Stimulated activated CD8-positive, alpha-beta memory T cell treated with anti-CD3 and anti-CD28 coated beads, Interleukin-4, amount 100 ng/mL, for 4 hours (primary cell): ENCODE data around the gene MYMK.
A peak's percentile ranks its signal among the peaks of the same experiment; 100 is the strongest.

Source experiments
- DNase-seq, 2 donors: peaks; one replicate each; pipeline ENCODE4 v3.0.0-alpha.2; 2020; ENCODE audit warnings: low read depth in 2 of 2, low spot score in 1 of 2

MYMK gene

DNA sequence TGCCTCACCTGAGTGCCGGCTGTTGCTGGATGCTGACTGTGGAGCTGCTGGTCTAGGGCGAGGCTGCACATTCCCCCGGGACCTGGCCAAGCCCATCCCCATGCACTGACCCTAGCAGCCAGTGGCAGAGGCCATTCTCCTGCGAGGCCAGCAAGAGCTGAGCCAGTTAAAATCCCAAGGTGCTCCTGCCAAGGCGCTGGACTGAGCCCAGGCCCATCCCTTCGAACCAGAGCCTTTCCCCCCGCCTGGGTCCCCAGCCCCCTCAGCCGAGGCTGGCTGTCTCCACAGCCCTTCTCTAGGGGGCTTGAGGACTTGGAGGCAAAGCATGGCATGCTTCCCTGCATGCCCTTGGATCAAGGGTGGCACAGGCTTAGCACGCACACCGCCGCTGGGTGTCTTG is 11.3 kb upstream of the MYMK start:
- DNase-seq: no peak

DNA sequence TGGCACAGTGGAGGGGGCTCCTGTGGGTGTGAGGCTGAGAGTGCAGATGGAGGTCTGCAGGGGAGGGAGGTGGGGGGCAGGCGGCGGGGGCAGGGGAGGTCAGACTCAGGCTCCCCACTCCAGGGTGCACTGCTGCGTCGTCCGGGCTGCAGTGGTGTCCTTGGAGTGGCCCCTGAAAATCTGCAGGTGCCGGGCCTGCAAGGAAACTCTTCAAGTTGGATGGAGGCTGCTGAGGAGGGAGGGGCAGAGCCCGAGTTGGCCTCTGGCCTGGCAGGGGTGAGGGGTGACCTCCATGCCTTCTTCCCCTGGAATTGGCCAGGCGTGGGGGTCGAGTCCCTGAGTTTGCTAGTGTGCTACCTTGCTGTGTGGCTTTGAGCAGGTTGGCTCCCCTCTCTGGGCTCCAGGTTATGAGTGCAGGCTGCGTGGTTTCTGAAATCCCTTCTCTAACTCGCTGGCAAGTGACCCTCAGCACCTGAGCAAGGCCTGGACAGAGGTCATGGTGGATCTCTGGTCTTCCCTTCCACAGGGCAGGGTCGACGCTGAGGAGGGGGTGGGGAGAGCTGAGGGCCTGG is 10.6 kb upstream of the MYMK start:
- no peak for DNase-seq

DNA sequence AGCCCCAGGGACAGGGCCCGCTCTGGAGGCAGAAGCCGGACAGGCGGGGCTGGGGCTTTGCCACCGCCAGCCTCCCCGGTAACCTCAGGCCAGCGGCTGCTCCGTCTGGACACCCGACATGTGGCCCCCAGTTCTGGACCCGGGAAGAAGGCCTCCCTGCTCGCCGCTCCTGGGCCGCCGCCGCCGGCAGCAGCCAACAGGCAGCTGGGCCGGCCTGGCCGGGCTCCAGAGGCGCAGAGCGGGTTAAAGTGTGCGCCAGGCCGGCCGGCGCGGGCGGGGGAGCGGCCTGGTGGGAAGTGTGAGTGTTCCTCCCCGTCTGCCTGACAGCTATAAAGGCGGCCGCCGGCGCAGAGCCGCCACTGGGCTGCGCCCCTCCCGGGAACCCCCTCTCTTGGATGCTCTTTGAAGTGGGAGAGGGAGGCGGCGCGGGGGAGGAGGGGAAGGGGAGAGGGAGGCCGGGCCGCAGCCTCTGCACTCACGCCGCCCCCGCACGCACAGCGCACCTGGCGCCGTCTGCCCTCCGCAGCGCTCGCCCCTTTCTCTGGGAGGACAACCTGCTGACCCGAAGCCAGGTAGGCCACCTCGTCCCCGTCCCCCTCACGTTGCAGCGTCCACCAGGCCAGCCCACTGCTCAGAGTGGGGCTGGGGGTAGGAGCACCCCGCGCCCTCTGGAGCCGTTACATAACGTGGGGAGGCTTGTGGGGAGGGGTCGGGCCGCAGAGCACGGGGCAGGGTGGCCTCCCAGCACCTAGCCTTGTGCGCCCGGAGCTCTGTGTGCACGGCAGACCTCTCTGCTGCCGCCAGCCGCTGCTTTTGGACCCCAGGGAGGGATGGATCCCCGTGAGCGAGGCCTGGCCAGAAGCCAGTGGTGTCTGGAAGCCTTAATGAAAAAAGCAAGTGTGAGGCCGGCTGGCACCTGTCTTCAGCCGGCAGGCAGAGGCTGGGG is 9.9 kb upstream of the MYMK start, which contains the start of gene ADAMTSL2:
Gene ADAMTSL2 (plus strand): TSS at position 359 of the 946 bp plus-strand sequence. CDS start 2,009 bp downstream, outside the sequence.
- DNase-seq: peak; percentile 14 to 59

DNA sequence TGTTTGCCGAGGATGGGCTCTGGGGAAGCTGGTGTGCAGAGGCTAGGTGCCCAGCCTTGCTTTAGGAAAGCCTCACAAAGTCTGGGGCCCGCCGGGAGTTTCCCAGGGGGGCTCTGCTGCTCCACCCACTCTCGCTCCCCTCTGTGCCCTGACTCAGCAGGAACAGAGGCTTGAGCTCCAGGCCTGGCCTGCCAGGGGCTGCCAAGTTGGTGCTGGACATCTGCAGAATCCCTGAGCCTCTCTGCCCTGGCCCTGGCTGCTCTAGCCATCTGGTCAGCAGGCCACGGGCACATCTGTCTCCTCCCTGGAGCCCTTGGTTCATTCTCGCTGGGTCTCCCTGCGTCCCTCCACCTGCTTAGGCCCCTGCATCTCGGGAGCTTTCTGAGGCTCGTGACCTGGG is 9.1 kb upstream of the MYMK start:
- no peak for DNase-seq

DNA sequence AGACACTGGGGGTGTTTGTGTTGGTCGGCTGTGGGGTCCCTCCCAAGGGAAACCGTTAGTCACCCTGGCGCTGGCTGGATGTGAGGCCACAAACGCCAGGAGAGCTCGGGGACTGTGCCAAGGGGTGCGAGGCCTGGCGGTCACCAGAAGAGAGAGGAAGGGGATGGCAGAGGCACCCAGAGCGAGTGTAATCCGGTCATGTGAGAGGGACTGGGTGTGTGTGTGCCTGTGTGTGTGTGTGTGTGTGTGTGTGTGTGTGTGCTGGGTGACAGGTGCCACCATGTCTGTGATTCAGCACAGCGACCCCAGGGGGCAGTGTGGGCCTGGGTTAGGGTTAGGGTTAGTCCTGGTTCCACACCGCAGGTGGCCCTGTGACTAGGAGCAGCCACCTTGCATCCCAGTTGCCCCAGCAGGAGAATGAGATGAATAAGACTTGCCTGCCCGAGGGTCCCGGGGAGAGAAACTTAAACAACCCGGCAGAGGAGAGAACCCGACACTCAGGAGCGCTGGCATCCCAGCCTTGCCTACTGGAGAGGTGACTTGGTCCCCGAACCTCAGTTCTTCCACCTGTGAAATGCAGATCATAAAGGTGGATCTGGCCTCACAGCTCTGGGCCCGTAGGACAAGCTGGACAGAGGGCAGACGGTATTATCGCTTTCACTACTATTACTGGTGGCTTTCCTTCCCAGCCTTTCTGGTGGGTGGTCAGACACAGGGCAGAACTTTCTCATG is 8.3 kb upstream of the MYMK start:
- DNase-seq: peak; percentile 24 to 32

DNA sequence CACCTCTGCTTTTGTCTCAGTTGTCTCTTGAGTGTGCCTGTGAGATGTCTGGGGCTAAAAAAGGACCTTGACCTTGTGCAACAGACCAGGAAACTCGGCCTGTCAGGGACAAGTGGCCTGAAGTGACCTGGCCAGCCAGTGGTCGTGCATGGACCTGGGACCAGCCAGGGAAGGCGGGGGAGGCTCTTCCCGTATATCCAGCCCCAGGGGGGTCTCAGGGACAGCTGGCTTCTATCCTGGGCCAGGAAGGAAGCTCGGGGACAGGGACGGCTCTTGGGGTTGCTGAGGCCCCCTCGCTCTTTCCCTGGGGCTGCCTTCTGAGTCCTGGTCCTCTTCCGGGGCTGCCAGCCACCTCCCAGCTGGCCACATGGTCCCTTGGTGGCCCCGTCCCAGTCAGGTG is 6.5 kb upstream of the MYMK start:
- no peak for DNase-seq

DNA sequence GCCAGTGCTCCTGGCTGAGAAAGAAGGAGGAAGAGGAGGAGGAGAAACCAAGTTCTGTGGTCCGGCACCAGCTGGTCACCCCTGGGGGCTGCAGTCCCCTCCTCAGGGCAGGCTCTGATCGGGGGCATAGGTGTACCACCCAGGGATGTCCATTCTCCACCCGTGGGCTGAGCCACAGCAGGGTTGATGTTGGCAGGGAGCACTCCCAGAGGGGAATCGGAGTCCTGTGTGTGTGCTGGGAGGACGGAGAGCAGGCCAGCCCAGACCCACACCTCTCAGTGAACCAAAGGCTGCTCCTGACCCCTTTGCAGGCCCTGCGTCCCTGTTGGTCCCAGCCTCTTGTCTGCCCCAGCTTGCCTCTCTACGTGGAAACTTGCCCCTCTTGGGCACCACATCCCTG is 5.1 kb upstream of the MYMK start:
- no peak for DNase-seq

DNA sequence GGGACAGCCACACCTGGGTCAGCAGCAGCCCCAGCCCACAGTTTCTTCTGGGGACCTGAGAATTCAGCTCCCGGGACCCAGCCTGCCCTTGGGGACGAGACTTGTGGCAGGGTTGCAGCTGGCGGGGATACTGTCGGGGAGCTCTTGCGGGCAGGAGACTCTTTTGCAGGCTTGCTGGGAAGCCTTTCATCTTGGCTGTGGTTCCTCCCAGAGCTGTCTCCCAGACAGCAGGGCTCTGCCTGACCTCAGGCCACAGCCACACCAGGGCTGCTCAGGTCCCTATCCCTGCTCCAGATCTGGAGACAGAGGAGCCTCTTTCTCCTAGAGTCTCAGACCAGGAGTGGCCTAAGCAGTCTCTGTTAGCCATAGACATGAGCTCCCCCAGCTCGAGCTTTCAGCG is 4.7 kb upstream of the MYMK start:
- DNase-seq: no peak

DNA sequence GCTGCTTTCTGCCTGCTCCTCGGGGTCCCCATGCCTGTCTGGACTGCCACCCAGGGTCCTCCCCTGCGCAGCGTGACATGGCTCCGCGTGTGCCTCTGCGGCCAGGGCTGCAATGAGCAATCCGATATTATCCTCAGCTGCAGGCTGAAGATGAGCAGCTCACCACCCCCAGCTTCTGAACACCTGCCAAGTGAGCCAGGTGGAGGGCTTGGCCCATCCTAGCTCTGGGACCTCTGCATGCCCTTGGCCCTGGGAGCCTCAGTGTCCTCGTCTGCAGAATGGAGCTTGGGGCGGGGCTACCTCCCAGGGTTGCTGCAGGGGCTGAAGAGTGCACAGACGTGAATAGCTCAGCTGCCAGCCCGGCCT is 4.1 kb upstream of the MYMK start:
- no peak for DNase-seq

DNA sequence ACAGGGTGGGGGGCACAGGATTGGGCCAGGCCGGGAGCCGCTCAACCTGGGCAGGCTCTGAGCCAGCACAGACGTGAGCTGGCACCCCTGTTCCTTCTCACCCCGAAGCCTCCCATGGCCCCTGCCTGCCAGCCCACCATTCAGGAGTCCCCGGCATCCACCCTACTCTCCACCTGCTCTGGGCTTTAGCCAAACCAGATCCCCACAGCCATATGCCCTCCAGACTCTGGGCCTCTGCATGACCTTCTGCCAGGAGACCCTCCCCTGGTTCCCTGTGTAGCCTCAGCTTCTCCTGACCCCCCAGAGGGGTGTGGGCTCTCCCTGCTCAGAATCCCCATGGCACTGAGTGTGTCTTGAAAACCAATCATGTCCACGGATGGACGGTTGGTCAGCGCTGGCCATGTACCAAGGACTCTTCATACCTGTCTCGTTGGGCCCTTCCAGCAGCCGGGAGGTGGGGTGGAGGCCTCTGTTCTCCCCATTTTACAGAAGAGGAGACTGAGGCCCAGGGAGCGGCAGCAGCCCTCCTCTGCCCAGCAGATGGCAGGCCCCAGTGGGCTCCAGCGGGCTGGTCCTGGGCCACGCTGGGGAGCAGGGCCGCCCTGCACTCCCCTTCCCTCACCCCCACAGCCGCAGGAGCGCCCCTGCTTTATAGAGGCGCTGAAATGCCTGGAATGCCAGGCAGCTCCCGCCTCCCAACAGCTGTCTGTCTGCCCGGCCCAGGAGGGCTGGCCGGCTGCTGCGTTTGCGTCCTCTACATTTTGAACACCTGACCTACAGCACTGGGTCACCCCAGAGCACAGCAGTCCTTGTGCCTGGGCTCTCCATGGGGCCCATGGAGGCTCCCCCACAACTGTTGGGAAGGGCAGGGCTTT is 3.5 kb upstream of the MYMK start:
- DNase-seq: no peak

DNA sequence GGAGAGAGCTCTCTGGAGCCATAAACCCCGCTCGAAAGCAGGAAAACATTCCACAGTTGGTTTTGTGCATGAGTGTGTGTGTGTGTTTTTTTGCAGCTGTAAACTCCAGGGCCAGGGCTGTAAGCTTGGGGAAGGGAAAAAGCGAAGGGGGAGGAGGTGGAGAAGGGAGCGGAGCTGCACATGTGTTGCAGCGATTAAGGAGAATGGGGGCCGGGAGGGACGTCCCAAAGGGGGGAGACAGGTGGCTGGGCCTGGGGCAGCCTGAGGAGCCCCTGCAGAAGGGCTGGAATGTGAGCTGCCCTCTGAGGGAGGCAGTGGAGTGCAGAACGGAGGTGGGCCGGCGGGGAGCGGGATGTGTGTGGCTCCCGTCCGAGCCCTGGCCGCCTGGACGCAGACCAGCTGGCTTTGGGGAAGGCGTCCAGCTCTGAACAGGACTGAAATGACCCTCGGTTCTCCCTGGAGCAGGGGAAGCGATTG is 2.7 kb upstream of the MYMK start:
- no peak for DNase-seq

DNA sequence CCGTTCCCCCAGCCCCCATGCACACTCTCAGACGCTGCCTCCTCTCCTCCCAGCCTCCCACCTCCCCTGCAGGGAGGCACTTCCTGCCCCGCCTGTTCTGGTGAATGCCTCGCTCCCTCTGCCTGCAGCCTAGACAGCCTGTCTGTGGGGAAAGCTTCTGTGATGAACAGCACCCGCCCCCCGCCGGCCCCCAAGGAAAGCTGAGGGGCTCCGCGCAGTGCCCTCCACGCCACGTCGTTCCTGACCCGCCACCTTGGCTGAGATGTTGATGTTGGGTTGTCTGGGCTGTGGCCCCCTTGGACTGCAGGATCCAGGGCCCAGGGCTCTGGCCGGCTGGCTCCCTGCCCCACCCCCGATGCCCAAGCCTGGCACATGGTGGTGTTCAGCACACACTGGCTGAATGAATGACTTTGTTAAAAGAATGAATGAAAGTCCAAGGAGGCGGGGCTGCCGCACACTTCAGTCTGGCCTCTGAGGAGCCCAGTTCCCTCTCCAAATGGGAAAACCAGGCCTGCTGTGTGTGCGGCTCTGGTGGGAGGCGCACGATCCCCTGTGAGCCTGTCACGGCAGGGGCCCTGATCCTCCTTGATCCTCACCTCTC is 2.1 kb upstream of the MYMK start:
- no peak for DNase-seq

DNA sequence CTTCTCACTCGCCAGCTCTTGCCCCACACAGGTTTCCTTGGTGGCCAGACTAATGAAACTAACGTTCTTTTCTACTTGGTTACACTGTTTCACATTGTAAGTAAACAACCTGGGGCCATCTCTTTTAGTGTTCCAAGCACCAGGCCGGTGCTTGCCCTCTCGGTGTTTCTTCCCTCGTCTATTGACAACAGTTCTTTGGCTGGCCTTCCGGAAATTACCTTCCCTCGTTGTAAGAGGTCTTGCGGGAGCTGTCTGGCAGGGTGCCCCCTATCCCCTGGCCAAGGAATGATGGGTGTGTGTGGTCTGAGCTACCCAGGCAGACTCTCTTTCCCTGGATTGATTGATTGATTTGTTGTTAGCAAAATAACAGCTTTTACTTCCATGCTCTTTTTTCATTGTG is 918 bp upstream of the MYMK start:
- DNase-seq: no peak

DNA sequence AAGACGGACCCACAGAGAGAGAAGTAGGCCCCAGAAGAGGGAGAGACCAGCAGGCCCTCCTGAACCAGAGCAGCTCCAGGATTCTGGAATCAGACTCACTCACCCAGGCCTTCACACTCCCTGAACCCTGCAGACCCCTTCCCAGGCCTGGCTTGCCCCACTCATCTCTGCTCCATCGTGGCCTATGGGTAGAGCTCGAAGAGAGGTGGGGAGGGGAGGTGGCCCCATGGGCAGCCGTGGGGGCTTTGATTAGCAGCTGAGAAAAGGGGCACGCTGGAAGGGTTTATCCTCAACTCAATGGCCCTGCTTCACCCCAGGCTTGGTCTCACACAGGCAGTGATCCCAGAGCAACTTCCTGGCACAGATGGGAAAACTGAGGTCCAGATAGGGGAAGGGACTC is 613 bp downstream of the MYMK start:
- DNase-seq: no peak

DNA sequence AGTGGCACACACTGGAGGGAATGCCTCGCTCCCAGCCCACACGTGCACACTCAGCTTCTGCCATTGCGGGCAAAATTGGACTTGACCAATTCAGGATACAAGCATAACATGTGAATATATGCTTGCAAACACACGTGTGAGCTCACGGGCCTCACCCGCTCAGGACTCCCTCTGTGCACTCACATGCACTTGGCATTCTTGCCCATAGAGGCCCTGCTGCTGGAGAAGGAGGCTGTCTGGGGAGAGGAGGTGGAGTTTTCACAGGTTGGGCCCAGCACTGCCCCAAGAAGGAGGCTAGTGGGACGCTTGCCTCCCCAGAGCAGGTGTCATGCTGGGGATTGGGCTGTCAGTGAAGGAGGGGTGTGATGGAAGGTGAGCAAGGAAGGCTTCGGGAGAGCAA is 1.7 kb downstream of the MYMK start:
- no peak for DNase-seq

DNA sequence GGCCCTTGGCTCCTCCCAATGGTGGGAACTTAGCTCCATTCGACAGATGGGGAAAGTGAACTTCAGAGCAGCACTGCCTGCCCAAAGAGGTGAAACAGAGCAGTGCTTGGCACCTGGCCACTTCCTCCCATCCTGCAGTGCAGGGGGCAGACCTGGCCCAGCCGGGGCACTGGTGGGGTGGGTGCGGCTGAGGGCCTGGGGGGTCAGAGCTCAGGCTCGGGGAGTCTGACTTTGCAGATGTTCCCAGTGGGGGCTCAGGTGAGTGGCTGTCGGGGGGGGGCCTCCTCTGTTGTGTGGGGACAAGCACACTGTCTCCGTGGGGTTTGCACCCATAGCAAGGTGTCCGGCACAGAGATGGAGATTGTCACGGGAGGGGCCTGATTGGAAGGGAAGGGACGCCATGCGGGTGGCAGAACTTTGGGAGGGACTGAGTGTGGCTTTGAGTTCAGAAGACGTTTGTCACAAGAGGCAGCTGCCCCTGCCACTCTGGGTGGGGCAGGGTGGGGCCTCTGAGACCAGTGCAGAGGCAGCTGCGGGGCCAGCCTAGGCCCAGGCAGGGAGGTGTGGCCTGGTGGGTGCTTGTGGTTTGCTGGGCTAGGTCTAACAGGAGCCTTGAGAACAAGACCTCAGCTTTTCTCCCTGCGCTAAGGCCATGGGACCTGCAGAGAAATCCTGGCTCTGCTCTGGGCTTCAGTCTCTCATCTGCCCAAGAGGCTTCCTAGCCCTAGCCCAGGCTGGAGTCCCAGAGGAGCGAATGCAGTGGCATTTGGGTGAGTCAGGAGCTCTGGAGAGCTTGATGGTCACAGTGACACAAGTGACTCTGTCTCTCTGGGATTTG is 2.5 kb downstream of the MYMK start:
- DNase-seq: no peak

DNA sequence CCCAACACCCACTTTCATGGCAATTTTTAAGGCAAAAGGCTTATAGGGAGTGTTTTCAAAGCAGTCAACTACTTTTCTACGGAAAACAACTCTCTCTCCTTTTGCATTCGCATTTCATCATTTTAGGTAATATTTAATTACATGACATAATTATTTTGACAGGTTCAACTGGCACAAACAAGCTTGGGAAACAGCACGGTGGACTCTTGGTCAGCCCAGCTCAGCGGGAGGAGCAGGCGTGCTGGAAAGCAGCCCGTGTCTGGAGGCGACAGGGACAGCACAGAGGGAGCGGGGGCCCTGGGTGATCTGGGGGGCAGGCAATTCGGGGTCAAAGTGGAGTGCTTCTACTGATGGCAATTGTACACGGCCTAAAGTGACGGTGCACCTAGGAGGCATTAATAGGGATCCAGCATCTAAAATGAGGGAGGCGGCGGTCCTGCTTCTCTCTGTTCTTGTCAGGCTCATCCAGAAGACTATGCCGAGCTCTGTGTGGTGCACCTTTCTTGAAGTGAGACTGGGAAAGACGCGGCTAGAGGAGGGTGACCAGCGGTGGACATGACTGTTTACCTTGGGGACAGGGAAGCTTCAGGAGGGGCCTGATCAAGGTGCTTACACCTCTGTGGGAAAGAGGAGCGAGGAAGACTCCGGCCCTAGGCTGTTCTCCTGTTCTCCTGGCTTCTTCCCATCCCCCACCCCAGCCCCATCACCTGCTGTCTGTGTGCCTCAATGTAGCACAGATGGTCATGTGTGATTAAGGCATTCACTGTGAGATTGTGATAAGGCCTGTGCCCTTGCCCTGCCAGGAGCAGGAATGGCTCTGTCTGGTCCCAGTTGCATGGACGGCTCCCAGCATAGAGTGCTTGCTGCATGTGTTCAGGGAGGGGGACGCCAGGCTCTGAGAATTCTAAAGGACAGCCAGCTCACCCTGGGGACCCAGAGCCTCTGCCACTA is 3.4 kb downstream of the MYMK start:
- no peak for DNase-seq

DNA sequence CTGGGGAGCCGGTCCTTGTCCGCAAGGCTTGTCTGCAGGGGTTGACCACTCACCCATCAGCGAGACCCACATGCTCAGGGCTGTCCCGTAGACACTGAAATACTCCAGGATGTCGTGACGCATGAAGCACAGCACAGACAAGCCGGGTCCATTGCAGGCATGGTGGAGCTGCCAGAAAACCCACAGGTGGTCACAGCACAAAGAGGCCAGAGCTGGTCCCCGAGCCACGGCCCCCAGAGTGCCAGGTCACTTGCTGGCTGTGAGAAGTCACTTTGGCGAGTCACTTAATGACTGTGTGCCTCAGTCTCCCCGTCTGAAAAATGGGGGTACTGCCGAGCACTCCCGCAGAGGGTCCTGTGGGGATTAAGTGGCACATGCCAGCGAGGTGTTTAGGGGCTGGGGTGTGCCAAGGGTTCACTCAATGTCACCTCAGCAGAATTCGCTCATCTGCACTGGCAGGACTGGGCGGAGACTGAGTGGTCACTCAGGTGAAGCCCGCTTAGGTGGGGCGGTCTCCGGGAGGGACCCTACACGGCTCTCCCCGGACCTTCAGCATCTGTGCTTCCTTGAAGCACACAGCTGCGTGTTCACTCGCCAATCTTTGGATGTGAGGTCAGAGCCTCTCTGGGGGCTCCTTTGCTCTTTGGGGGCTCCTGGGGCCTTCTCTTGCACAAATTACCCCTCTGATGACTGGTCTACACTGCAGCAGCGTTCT is 4.5 kb downstream of the MYMK start:
- no peak for DNase-seq
